Fibroblast of villous mesenchyme (primary cell): ENCODE data around the gene ARL6IP1. TPM values are rescaled to one million over a fixed set of nuclear protein-coding genes. Genes with fewer than 3 reads are reported as not detected.

ENCODE experiments used
- DNase-seq: peaks from one replicate; pipeline ENCODE4 v3.0.0-alpha.2; 2010; ENCODE audit warnings: low read depth
- H3K4me3 ChIP-seq: 2 replicates; pipeline ENCODE4 v1.5.1; 2011; ENCODE audit warnings: low read depth, mild to moderate bottlenecking, low read length
- total RNA-seq: library from RNA; depleted of rRNA; stranded (reverse); fragments of >200 nt; gene quantifications from 2 replicates; pipeline ENCODE4 v1.2.3, GENCODE V29; 2012
- TF ChIP-seq, protein P1 (sequence below): IDR thresholded peaks from 2 replicates; pipeline ENCODE4 v1.5.1; 2012; ENCODE audit warnings: low read depth, mild to moderate bottlenecking, low read length; ENCODE audit not compliant: insufficient read depth

The ARL6IP1 gene
- total RNA-seq, 1 donor: 369 TPM

DNA sequence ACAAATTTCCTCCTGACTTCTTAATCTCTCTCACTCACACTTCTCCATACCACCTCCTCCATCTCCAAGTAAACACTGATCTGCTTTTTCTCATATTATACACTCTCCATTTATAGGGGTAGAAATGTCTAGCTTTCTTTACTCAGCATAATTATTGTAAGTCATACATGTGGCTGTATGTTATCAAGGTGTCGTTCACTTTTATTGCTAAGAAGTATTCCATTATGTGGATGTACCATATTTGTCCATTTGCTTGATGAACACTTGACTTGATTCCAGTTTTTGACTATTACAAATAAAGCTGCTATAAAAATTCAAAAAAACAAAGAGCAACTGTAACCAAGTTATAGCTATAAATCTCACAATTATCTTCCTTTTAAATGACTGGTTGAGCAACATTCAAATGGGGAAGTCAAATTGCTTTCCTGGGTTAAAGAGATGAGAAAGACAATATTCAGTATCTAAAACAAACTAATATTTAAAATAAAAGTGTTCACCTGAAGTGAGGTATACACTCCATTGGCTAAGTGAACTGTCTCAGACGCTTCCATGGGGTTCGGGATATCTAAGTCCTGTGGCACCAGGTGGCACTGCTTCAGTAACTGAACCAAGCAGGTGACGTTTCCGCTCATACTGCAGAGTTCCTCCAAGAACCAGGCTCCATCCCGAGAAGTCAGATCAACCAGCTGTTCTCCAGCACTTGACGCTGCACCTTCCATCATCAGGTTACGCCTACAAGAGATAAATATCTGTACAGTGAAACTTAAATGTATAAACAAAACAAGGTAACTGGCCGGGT is 32.6 kb upstream of the ARL6IP1 start:
- TF ChIP-seq, protein P1, sequence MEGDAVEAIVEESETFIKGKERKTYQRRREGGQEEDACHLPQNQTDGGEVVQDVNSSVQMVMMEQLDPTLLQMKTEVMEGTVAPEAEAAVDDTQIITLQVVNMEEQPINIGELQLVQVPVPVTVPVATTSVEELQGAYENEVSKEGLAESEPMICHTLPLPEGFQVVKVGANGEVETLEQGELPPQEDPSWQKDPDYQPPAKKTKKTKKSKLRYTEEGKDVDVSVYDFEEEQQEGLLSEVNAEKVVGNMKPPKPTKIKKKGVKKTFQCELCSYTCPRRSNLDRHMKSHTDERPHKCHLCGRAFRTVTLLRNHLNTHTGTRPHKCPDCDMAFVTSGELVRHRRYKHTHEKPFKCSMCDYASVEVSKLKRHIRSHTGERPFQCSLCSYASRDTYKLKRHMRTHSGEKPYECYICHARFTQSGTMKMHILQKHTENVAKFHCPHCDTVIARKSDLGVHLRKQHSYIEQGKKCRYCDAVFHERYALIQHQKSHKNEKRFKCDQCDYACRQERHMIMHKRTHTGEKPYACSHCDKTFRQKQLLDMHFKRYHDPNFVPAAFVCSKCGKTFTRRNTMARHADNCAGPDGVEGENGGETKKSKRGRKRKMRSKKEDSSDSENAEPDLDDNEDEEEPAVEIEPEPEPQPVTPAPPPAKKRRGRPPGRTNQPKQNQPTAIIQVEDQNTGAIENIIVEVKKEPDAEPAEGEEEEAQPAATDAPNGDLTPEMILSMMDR: no peak
- H3K4me3 ChIP-seq: no peak overlapping the region
- no peak for DNase-seq

DNA sequence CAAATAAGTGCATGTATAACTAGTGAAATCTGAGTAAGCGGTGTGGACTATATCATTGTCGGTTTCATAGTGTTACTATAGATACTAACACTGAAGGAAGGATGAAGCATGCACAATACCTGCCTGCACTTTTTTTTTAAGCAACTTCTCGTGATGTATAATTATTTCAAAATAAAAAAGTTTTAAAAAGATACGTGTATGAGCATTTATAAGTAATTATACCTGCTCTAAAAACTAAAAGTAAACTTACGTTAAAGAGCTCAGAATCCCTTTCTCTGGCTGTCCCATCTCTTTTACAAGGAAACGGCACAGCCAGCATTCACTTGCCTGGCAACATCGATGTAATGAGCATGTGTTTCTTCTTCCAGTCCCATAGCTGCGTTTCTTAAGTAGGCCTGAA is 31.3 kb upstream of the ARL6IP1 start:
- TF ChIP-seq, protein P1: no peak
- DNase-seq: no peak
- H3K4me3 ChIP-seq: no peak overlapping the region

- H3K4me3 ChIP-seq: no peak overlapping the region
- TF ChIP-seq, protein P1: no peak
- DNase-seq: no peak
These were observed 30.7 kb upstream of the ARL6IP1 start for GRCh38 chr16:18832006-18832405.

- TF ChIP-seq, protein P1: no peak
- DNase-seq: no peak
- no peak overlapping the region for H3K4me3 ChIP-seq
These were observed 27.9 kb upstream of the ARL6IP1 start for GRCh38 chr16:18829251-18829650.

- no peak overlapping the region for H3K4me3 ChIP-seq
- no peak for DNase-seq
- TF ChIP-seq, protein P1: no peak
These were observed 26.5 kb upstream of the ARL6IP1 start for GRCh38 chr16:18827890-18828289.

GRCh38 chr16:18816286-18816685 is 14.9 kb upstream of the ARL6IP1 start:
- no peak for DNase-seq
- no peak overlapping the region for H3K4me3 ChIP-seq
- TF ChIP-seq, protein P1: no peak

DNA sequence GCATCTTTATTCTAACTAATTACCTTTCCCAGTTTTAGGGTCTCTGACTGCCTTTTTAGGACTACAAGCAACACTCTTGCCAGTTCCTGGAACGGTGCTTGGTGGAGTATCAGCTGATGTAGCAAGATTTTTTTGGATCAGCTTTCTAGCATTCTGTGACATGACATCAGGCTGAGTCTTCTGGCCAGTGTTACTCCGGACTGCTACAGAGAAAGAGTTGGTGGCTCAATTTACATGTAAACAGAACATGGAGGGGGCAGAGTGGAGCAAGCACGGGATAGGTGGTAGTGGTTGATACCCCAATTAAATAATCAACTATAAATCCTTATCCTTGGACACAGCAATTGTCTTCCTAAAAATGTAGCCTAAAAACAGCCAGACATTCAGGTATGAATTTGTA is 10.6 kb upstream of the ARL6IP1 start:
- H3K4me3 ChIP-seq: no peak overlapping the region
- TF ChIP-seq, protein P1: no peak
- no peak for DNase-seq
